ENCODE data around the gene MEF2A. TPM values are rescaled to one million over a fixed set of nuclear protein-coding genes. Genes with fewer than 3 reads are reported as not detected.

Gene MEF2A
- total RNA-seq, 1 experiment from 2014 or later = 29.6 TPM

GRCh38 chr15:99578809-99579208 is 13.0 kb downstream of the MEF2A start:
- Histone ChIP-seq H3K4me3 (replicated peaks in 1 of 2; ENCODE audit: low read depth in 1 of 2, low read length in 2 of 2) (no peak overlapping the region), H3K36me3 (ENCODE audit: control insufficient read depth in 1 of 2, insufficient read depth in 2 of 2, low read length in 2 of 2) (no peaks in the 10 kb centered on the region), H3K4me1 (ENCODE audit: control insufficient read depth in 1 of 2, insufficient read depth in 2 of 2, low read length in 2 of 2) (no peaks in the 10 kb centered on the region), H3K27me3 (ENCODE audit: insufficient read depth, low read length) (no peaks in the 10 kb centered on the region), H3K4me2 (ENCODE audit: low read length) (no peak overlapping the region), H3K9me3 (ENCODE audit: control insufficient read depth in 1 of 2, insufficient read depth in 1 of 2, low read depth in 1 of 2, low read length in 2 of 2) (no peaks in the 10 kb centered on the region), H3K9me2 (ENCODE audit: insufficient read depth) (no peaks in the 10 kb centered on the region), H3K9ac (ENCODE audit: low read length) (no peak overlapping the region), H4K20me1 (ENCODE audit: insufficient read depth) (peaks cover 11% of the 10 kb centered on the region; the same call in 1 of the 2 replicates), H3K27ac (ENCODE audit: low read depth, low read length) (no peak overlapping the region), H3K79me2 (ENCODE audit: insufficient read depth, low read length) (peaks cover 97% of the 10 kb centered on the region), H2AFZ (ENCODE audit: low read depth, low read length, poor library complexity, severe bottlenecking) (no peak overlapping the region)
- RAD21 ChIA-PET (ENCODE audit: low non-redundant PET in 1 of 2, low total read pairs in 2 of 2, uncharacterized antibody in 2 of 2, unreplicated experiment in 2 of 2) = no interaction called here
- no TSS peak for BruUV-seq (replicated peaks)
- CTCF ChIA-PET = no interaction called here
- no peak for DNase-seq (ENCODE audit: low read depth, low spot score)
- intact Hi-C loops (cut with micrococcal nuclease) = no loop called here
- ATAC-seq = no peak
- TF ChIP-seq EGR1 (IDR thresholded peaks at IDR 0.05; ENCODE audit: low read depth) = no peak
- TF ChIP-seq EZH2 (IDR thresholded peaks at IDR 0.05) = no peak
- no peak for TF ChIP-seq FOSL1 (IDR thresholded peaks at IDR 0.05; ENCODE audit: low read depth)
- no peak for TF ChIP-seq ZNF274 (IDR thresholded peaks at IDR 0.05; ENCODE audit: low read depth, low read length)
- TF ChIP-seq ZBTB33 (IDR thresholded peaks at IDR 0.05; ENCODE audit: extremely low read depth, insufficient replicate concordance, low read length) = no peak
- no peak for TF ChIP-seq JUND (IDR thresholded peaks at IDR 0.05)
- no peak for TF ChIP-seq CEBPB (IDR thresholded peaks at IDR 0.05; ENCODE audit: low read depth)
- TF ChIP-seq SP1 (IDR thresholded peaks at IDR 0.05; ENCODE audit: low read depth) = no peak
- no peak for TF ChIP-seq EZH2phosphoT487 (IDR thresholded peaks at IDR 0.05; ENCODE audit: borderline replicate concordance)
- TF ChIP-seq ELF1 (IDR thresholded peaks at IDR 0.05; ENCODE audit: borderline replicate concordance, low read depth) = no peak
- TF ChIP-seq REST (IDR thresholded peaks at IDR 0.05; ENCODE audit: low read depth) = no peak
- POLR2A ChIA-PET = interaction anchor here (0.9 kb wide), 1 partner anchor 16 kb away, joined by 5 read pairs; no protein-coding TSS in a partner anchor
